A549 (cell line): Measurements from ENCODE around the gene LETM1.

Experiments
- CTCF ChIP-seq: fragments of >200 bp; sonication (Bioruptor Twin); formaldehyde crosslinking; IDR thresholded peaks from 3 replicates; pipeline ENCODE4 v1.5.1; 2016
- JUN ChIP-seq, 2 experiments: fragments of >200 bp; sonication (Bioruptor Twin); formaldehyde crosslinking; IDR thresholded peaks; 2 replicates in 1 of 2; 3 replicates in 1 of 2; pipeline ENCODE4 v1.6.1; 2016 to 2017
- POLR2A ChIP-seq: IDR thresholded peaks from 2 replicates; pipeline ENCODE4 v1.6.1; 2012; ENCODE audit warnings: mild to moderate bottlenecking, low read length

GRCh38 chr4:1802151-1802715, 53.7 kb downstream of the LETM1 start:
- TF ChIP-seq CTCF (no peak), JUN (IDR thresholded peaks at IDR 0.05) (no peak), POLR2A (no peak)
